SK-N-SH (cell line): Measurements from ENCODE around the gene AIMP2. TPM values are rescaled to one million over a fixed set of nuclear protein-coding genes. Genes with fewer than 3 reads are reported as not detected.
"Not testable (repeated sequence)": the region's sequence is repeated elsewhere in the genome, so short reads cannot be mapped to it uniquely, and the experiment has no call there.

ENCODE experiments used
- CTCF ChIA-PET: fragments of 300-600, 350-600 bp; formaldehyde crosslinking; extraction: SDS; loops from one replicate; lab custom pipeline; 2021; lab: Yijun Ruan, JAX
- POLR2A ChIA-PET: fragments of 350-600 bp; sonication (Branson Sonifier 250); formaldehyde crosslinking; extraction: SDS; loops from one replicate; lab custom pipeline; 2020; ENCODE audit warnings: antibody characterized with exemption, inconsistent platforms; lab: Yijun Ruan, JAX
- DNase-seq: peaks from one replicate; pipeline ENCODE4 v3.0.0; 2012
- H2AFZ ChIP-seq: fragments of 200-600 bp; sonication (generic); 2 replicates; pipeline ENCODE4 v1.8.1; 2016; ENCODE audit warnings: antibody characterized with exemption, mild to moderate bottlenecking, low read depth
- H3F3A ChIP-seq: fragments of 200-600 bp; sonication (generic); replicated peaks from 2 replicates; pipeline ENCODE3; 2016; ENCODE audit warnings: antibody characterized with exemption, mild to moderate bottlenecking; ENCODE audit not compliant: insufficient read depth
- H3K27ac ChIP-seq, 2 experiments: fragments of 200-500 bp in 1 of 2; fragments of 200-600 bp in 1 of 2; sonication (Bioruptor generic) in 1 of 2; sonication (generic), shearing (Covaris generic) in 1 of 2; 2 replicates each; pipeline versions ENCODE4 v1.5.1 to v1.6.1; 2014 to 2016; ENCODE audit warnings: low read depth in 2 of 2, inconsistent platforms in 1 of 2, low read length in 1 of 2, mild to moderate bottlenecking in 1 of 2, mixed read lengths in 1 of 2
- H3K27me3 ChIP-seq: fragments of 200-600 bp; sonication (generic), shearing (Covaris generic); 2 replicates; pipeline ENCODE4 v1.6.1; 2016; ENCODE audit warnings: mixed run types; ENCODE audit not compliant: insufficient read depth
- H3K36me3 ChIP-seq, 2 experiments: fragments of 200-500 bp in 1 of 2; fragments of 200-600 bp in 1 of 2; sonication (Bioruptor generic) in 1 of 2; sonication (generic) in 1 of 2; replicated peaks in 1 of 2; 2 replicates each; pipeline versions ENCODE3 to v1.5.1; 2014 to 2016; ENCODE audit warnings: low read length in 1 of 2, mild to moderate bottlenecking in 1 of 2; ENCODE audit not compliant: insufficient read depth in 2 of 2, control insufficient read depth in 1 of 2
- H3K4me1 ChIP-seq, 2 experiments: fragments of 200-500 bp in 1 of 2; fragments of 200-600 bp in 1 of 2; sonication (Bioruptor generic) in 1 of 2; sonication (generic), shearing (Covaris generic) in 1 of 2; 2 replicates each; pipeline versions ENCODE4 v1.5.1 to v1.6.1; 2014 to 2016; ENCODE audit warnings: low read depth in 1 of 2, low read length in 1 of 2, mixed run types in 1 of 2; ENCODE audit not compliant: insufficient read depth in 2 of 2, control insufficient read depth in 1 of 2
- H3K4me2 ChIP-seq: fragments of 200-600 bp; sonication (generic), shearing (Covaris generic); 2 replicates; pipeline ENCODE4 v1.6.1; 2017; ENCODE audit warnings: mixed run types
- H3K4me3 ChIP-seq, 2 experiments: fragments of 200-500 bp in 1 of 2; fragments of 200-600 bp in 1 of 2; sonication (Bioruptor generic) in 1 of 2; sonication (generic), shearing (Covaris generic) in 1 of 2; 2 replicates each; pipeline versions ENCODE4 v1.5.1 to v1.8.1; 2014 to 2016; ENCODE audit warnings: low read depth in 2 of 2, inconsistent platforms in 1 of 2, low read length in 1 of 2, mild to moderate bottlenecking in 1 of 2, mixed read lengths in 1 of 2, moderate library complexity in 1 of 2
- H3K79me2 ChIP-seq: fragments of 200-600 bp; sonication (generic); 2 replicates; pipeline ENCODE4 v1.8.1; 2017; ENCODE audit warnings: mild to moderate bottlenecking; ENCODE audit not compliant: insufficient read depth
- H3K9ac ChIP-seq: fragments of 200-600 bp; sonication (generic); 2 replicates; pipeline ENCODE4 v1.6.1; 2017; ENCODE audit warnings: mixed run types
- H3K9me2 ChIP-seq: fragments of 200-600 bp; sonication (generic); 2 replicates; pipeline ENCODE4 v1.6.1; 2017; ENCODE audit warnings: mixed run types
- H3K9me3 ChIP-seq: fragments of 200-600 bp; sonication (generic); 2 replicates; pipeline ENCODE4 v1.6.1; 2017; ENCODE audit warnings: mixed run types, mild to moderate bottlenecking, moderate library complexity
- H4K20me1 ChIP-seq: fragments of 200-600 bp; sonication (generic); 2 replicates; pipeline ENCODE4 v1.6.1; 2017; ENCODE audit warnings: mild to moderate bottlenecking, mixed run types; ENCODE audit not compliant: insufficient read depth
- MEF2A ChIP-seq: IDR thresholded peaks from 2 replicates; pipeline ENCODE4 v1.4.0; 2012; ENCODE audit warnings: low read depth, borderline replicate concordance
- SMC3 ChIP-seq: IDR thresholded peaks from 2 replicates; pipeline ENCODE4 v1.6.1; 2012; ENCODE audit warnings: low read depth, low read length, improper control_type of control experiment
- TEAD4 ChIP-seq: IDR thresholded peaks from 2 replicates; pipeline ENCODE4 v1.4.0; 2012; ENCODE audit warnings: mild to moderate bottlenecking, borderline replicate concordance; ENCODE audit not compliant: insufficient read depth
- WGBS: methylation state at CpG from one replicate; pipeline ENCODE4 v1.1.6; 2017; ENCODE audit warnings: low lambda C conversion rate; 5-methylcytosine and 5-hydroxymethylcytosine counted together
- polyA plus RNA-seq, 3 experiments: library from polyadenylated mRNA; depleted of rRNA; stranded (reverse); fragments of >200 nt; gene quantifications; 2 replicates each; pipeline ENCODE4 v1.2.3, GENCODE V29; 2012
- TF ChIP-seq, protein P1 (sequence below): IDR thresholded peaks from 2 replicates; pipeline ENCODE4 v1.6.1; 2012; ENCODE audit warnings: mild to moderate bottlenecking, low read depth, low read length, moderate library complexity

Gene AIMP2
- polyA plus RNA-seq, 1 of the 3 experiments (the other 2 are of a cell fraction) = 104 TPM

DNA sequence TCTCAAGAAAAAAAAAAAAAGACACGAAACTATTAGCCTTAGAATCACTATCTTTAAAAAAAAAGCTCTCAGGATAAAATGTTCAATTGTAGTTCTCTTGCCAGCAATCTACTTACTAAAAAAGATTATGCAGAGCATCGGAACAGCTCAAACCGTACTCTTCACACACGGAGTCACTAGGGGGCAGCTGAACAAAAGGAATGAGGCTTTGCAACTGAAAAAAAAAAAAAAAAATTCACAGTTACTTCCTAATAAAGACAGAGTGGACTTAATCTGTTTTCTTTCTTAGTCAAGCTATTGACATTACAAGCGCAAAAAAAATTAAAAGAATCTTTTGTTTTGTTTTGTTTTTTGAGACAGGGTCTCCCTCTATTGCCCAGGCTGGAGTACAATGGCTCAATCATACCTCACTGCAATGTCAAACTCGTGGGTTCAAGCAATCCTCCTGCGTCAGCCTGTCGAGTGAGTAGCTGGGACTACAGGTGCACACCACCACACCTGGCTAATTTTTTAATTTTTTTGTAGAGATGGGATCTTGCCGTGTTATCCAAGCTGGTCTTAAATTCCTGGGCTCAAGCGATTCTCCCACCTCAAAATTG lies 11.8 kb upstream of the AIMP2 start (continued):
- TF ChIP-seq MEF2A (no peak), SMC3 (peak; percentile 71)

DNA sequence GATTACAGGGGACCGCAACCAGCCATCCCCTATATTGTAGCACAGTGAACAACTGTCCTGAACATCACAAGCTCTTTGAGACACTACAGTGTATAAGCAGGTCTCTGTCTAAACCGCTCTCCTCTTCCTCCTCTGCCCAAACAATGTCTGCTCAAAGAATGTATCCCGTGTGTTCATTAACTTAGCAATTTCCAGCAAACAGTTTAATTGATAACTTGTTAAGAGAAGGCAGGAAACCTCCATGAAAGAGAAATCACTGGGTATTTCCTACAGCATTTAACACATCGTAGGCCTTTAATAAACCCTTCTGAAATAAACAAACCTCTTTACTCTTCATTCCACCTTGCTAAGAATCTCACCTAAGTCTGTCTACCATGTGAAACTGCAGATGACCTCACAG lies 1.7 kb upstream of the AIMP2 start:
- Histone ChIP-seq H3K4me2 (peak overlapping the region; percentile 95; the same call in 1 of the 2 replicates), H3K4me1 (peaks cover 3 to 8% of the 10 kb centered on the region in 2 experiments; a peak in 1 of 4 replicates), H3F3A (no peaks in the 10 kb centered on the region), H3K27me3 (no peaks in the 10 kb centered on the region), H3K36me3 (peaks cover 16 to 43% of the 10 kb centered on the region in 2 experiments), H3K79me2 (peaks cover 67% of the 10 kb centered on the region), H4K20me1 (no peaks in the 10 kb centered on the region), H2AFZ (no peak overlapping the region), H3K9ac (no peak overlapping the region), H3K4me3 (0 out of 4 replicates have a peak overlapping the region, but pooled peaks of 1 of the 2 experiments have one; percentile 96), H3K9me3 (no peaks in the 10 kb centered on the region), H3K27ac (no peak overlapping the region), H3K9me2 (no peaks in the 10 kb centered on the region)
- no peak for DNase-seq
- CTCF ChIA-PET = interaction anchor here (2.4 to 4.3 kb wide), 2 partner anchors 10 to 11 kb away, joined by 5 to 33 read pairs; no protein-coding TSS in a partner anchor
- 91% methylated on average over 4 of the region's 4 CpGs for WGBS
- POLR2A ChIA-PET = interaction anchor here (0.8 to 1.1 kb wide), 2 partner anchors 10 to 12 kb away, joined by 3 read pairs; no protein-coding TSS in a partner anchor
- TF ChIP-seq, protein P1, sequence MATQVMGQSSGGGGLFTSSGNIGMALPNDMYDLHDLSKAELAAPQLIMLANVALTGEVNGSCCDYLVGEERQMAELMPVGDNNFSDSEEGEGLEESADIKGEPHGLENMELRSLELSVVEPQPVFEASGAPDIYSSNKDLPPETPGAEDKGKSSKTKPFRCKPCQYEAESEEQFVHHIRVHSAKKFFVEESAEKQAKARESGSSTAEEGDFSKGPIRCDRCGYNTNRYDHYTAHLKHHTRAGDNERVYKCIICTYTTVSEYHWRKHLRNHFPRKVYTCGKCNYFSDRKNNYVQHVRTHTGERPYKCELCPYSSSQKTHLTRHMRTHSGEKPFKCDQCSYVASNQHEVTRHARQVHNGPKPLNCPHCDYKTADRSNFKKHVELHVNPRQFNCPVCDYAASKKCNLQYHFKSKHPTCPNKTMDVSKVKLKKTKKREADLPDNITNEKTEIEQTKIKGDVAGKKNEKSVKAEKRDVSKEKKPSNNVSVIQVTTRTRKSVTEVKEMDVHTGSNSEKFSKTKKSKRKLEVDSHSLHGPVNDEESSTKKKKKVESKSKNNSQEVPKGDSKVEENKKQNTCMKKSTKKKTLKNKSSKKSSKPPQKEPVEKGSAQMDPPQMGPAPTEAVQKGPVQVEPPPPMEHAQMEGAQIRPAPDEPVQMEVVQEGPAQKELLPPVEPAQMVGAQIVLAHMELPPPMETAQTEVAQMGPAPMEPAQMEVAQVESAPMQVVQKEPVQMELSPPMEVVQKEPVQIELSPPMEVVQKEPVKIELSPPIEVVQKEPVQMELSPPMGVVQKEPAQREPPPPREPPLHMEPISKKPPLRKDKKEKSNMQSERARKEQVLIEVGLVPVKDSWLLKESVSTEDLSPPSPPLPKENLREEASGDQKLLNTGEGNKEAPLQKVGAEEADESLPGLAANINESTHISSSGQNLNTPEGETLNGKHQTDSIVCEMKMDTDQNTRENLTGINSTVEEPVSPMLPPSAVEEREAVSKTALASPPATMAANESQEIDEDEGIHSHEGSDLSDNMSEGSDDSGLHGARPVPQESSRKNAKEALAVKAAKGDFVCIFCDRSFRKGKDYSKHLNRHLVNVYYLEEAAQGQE = no peak
- no peak for TF ChIP-seq SMC3
- no peak for TF ChIP-seq TEAD4

DNA sequence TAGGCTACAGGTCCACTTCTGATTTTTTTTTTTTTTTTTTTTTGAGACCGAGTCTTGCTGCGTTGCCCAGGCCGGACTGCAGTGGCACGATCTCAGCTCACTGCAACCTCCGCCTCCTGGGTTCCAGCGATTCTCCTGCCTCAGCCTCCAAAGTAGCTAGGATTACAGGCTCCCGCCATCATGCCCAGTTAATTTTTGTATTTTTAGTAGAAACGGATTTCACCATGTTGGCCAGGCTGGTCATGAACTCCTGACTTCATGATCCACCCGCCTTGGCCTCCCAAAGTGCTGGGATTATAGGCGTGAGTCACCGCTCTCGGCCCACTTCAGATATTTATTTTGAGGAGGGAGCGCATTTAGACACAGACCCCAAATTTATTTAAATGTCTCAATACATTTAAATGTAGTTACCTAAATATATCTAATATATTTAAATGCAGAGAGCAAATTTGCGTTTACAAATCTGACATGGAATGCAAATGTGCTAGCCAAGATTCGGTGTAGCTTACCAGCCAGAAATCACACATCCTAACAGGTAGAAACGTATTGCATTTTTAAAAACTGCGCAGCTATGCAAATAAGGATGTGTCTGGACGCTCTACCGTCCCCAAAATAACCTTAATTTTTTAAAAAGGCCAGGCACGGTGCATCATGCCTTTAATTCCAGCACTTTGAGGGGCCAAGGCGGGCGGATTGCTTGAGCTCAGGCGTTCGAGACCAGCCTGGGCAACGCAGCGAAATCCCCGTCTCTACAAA lies 1.1 kb upstream of the AIMP2 start:
- not testable (repeated sequence) for H2AFZ ChIP-seq, H4K20me1 ChIP-seq, H3K9me2 ChIP-seq, DNase-seq, H3K9me3 ChIP-seq, H3K27me3 ChIP-seq, H3K4me1 ChIP-seq, H3F3A ChIP-seq
- peak overlapping the region; percentile 95 for H3K9ac ChIP-seq
- 48% methylated on average over 27 of the region's 27 CpGs for WGBS
- H3K4me3 ChIP-seq = peak overlapping the region; percentile 68 to 96
- H3K36me3 ChIP-seq = peaks cover 11 to 42% of the 10 kb centered on the region in 2 experiments
- ChIA-PET CTCF (interaction anchor here (0.6 to 4.3 kb wide), 5 partner anchors 9 to 152 kb away, joined by 3 to 33 read pairs (median 4); no protein-coding TSS in a partner anchor), POLR2A (interaction anchor here (1.1 to 2.1 kb wide), 4 partner anchors 11 to 325 kb away, joined by 3 to 8 read pairs (median 3); no protein-coding TSS in a partner anchor)
- peak overlapping the region; percentile 95 for H3K4me2 ChIP-seq
- peak overlapping the region; percentile 76 to 83 for H3K27ac ChIP-seq
- H3K79me2 ChIP-seq = peaks cover 73% of the 10 kb centered on the region

DNA sequence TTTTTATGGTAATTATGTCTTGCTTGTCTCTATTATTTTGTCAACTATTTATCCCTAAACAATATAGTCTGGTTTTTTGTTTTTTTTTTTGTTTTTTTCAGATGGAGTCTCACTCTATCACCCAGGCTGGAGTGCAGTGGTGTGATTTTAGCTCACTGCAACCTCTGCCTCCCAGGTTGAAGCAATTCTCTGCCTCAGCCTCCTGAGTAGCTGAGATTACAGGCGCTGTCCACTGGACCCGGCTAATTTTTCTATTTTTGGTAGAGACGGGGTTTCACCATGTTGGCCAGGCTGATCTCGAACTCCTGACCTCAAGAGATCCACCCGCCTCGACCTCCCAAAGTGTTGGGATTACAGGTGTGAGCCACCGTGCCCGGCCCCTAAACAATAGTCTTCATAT lies 1.3 kb downstream of the AIMP2 start:
- ChIA-PET CTCF (interaction anchor here (4.3 kb wide), 1 partner anchor 14 kb away, joined by 33 read pairs; no protein-coding TSS in a partner anchor), POLR2A (interaction anchor here (0.7 kb wide), 1 partner anchor 328 kb away, joined by 4 read pairs; no protein-coding TSS in a partner anchor)
- H3K4me1 ChIP-seq = peaks cover 3 to 12% of the 10 kb centered on the region in 2 experiments; a peak in 1 of 4 replicates
- peaks cover 7 to 41% of the 10 kb centered on the region in 2 experiments for H3K36me3 ChIP-seq
- not testable (repeated sequence) for H3K9me2 ChIP-seq, H4K20me1 ChIP-seq, DNase-seq, H3K9me3 ChIP-seq, H3K27ac ChIP-seq, H3K27me3 ChIP-seq, H2AFZ ChIP-seq, H3F3A ChIP-seq
- H3K79me2 ChIP-seq = peaks cover 91% of the 10 kb centered on the region
- H3K9ac ChIP-seq = peak overlapping the region; percentile 95
- H3K4me3 ChIP-seq = peak overlapping the region; percentile 57 to 68
- peak overlapping the region; percentile 73 for H3K4me2 ChIP-seq
- 94% methylated on average over 8 of the region's 8 CpGs for WGBS
